Fibroblast of skin of left quadriceps (primary cell): Measurements from ENCODE around the gene RAB30.

Source experiments
- DNase-seq, 2 experiments: peaks; one replicate each; pipeline ENCODE4 v3.0.0-alpha.2; 2013; ENCODE audit warnings: low read depth in 2 of 2

Gene RAB30

DNA sequence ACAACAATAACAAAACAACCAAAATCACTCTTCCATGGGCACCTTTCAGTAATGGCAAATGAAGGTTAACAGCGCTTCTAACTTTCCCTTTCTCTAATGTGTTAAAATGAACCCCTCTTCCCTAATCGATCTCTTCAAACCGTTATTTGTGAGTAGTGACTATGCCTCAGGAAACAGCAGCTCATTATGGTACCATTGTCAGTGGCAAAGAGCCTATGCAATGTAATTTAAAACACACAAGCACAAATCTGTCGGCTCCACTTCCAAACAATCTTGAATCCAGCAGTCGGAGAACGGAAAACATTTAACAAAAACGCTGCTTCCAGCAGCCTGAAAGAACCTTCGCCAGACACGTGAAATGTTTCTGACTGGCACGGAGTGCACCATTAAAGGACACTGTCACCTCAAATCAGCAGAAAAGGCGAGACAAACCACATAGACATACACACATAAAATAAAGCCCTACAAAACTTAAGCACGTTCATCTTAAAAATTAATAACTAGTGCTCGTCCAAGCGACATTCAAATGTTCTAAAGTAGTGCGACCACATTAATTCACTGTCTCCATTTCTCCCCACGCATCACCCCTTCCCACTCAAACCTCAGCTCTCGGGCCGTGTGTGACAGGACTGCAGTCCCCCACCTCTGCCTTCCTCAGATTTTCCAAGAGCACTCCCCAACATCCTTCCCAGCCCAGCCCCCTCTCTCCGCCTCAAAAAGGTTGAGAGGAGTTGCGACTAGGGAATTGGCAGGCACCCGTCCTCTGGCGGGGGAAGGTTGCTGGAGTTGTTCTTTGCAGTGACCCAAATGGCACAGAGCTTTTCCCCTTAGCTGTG is 748 bp downstream of the RAB30 start:
- DNase-seq: no peak

DNA sequence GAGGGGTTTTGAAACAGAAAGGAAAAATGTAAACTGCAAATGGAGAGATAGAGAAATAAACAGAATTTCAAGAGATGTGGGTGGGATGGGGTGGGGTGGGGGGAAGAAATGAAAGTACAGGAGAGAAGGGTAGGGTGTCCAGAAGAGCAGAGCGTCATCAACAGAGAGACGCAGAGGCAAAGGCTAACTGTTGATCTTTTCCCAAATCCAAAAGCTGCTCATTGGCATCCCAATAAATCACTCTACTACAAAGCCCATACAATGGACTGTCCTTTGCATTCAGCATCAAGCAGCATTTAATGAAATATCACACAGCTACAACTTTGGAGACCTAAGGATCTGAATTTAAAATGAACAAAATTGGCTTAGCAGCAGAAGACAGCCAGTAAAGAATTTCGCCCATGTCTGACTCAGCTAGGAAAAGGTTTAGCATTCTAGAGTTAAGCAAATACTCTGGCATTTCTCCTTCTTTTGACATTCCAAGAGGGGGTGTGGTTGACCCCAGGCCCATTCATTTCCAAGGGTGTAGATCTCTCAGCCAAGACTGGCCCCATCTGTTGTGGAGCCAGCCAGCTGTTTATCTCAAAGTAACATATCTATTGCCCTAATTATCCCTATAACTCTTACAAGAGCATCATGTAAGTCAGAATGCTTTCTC is 1.5 kb downstream of the RAB30 start:
- peak in 1 of 2 experiments; percentile 39 for DNase-seq

DNA sequence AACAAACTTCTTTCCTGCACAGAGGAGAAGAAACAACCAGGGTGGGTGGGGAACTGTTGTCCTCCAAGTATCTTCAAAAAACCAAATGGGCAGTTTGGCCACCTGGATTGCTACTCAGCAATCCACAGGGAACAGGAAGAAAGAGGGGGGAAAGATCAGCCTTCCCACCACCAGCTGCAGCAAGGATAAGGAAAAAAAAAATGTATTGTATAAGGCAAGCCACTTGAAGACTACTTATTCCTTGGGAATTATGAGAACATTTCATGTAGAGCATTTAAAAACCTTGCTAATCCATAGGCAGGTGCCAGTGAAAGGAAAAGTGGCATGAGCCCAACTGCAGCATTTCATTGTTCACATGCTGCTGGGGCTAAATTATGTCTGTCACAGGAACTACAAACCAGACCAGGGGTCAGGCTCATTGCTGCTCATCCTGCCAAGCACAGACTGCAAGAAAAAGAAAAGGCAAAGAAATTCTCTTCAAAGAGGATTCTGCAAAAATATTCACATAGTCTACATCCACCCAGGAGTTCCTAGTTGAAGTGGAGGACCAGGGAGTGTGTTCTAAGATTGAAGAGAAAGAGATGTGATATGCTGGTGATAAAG is 2.2 kb downstream of the RAB30 start:
- DNase-seq: no peak

- DNase-seq: no peak
Measured at GRCh38 chr11:83068568-83068967, 3.1 kb downstream of the RAB30 start.

DNA sequence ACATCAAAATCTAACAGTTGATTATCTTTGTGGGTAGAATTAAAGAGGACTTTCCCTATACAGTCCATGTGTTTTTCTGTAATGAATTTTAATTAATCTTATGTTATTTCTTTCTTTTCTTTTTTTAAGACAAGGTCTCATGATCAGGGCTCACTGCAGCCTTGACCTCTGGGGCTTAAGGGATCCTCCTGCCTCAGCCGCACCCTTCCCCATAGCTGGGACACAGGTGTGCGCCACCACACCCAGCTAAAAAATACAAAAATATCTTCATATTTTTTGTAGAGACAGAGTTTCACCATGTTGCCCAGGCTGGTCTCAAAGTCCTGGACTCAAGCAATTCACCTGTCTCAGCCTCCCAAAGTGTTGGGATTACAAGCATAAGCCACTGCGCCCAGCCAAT is 7.7 kb downstream of the RAB30 start:
- no peak for DNase-seq

GRCh38 chr11:83063073-83063754 is 8.5 kb downstream of the RAB30 start:
- DNase-seq: peak in 1 of 2 experiments; percentile 52

- DNase-seq: no peak
Measured at GRCh38 chr11:83061883-83062282, 9.8 kb downstream of the RAB30 start.

- DNase-seq: no peak
Measured at GRCh38 chr11:83060965-83061364, 10.7 kb downstream of the RAB30 start.

DNA sequence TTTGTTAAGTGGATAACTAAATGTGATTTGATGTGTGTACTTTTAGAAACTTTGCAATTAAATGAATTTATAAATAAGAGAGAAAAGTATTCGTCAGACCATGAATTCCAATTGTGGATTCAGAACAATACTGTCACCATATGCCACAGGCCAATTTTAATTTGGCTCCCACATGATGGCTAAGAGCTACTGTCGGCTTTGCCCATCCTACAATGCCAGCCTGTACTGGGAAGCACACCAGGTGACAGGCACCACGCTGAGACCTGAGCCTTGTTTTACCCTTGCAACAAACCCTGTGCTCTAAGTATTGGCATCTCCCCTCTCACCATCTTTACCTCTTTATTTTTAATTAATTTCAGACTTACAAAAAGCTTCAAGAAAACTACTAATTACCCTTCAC is 14.0 kb downstream of the RAB30 start:
- DNase-seq: no peak

- no peak for DNase-seq
Measured at GRCh38 chr11:83056611-83057010, 15.1 kb downstream of the RAB30 start.

- no peak for DNase-seq
Measured at GRCh38 chr11:83056204-83056603, 15.5 kb downstream of the RAB30 start.

DNA sequence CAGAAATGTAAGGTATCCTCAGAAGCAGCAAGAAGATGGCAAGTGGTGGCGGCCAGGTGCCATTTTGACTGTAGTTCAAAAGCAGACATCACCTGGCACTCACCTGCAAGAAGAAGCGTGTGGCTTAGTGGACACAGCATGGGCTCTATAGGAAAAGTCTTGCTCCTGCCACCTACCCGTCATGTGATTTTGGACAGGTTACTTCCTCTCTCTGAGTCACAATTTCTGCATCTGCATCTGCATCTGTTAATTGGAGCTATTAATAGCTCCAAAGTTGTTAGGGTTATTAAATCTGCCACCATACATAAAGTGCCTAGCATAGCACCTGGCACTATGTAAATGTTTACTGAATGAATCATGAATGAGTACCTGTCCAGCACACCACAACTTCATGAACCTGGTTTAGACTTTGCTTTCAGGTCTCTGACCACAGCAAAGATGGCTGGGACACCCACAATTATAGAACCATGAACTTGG is 16.8 kb downstream of the RAB30 start:
- DNase-seq: no peak

DNA sequence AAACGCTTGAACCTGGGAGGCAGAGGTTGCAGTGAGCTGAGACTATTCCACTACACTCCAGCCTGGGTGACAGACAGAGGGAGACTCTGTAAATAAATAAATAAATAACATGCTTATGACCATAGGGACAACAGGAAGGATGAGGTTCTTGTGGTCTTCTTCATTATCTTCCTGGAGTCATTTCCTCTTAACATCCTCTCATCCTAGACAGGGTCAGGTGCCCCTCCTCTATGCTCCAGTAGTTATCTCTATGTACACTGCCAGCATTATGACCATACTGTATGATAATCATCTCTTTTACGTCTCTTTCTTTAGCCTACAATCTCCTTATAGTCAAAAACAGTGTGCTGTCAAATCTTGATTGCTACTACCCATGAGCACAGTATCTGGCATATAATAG is 17.7 kb downstream of the RAB30 start:
- no peak for DNase-seq

DNA sequence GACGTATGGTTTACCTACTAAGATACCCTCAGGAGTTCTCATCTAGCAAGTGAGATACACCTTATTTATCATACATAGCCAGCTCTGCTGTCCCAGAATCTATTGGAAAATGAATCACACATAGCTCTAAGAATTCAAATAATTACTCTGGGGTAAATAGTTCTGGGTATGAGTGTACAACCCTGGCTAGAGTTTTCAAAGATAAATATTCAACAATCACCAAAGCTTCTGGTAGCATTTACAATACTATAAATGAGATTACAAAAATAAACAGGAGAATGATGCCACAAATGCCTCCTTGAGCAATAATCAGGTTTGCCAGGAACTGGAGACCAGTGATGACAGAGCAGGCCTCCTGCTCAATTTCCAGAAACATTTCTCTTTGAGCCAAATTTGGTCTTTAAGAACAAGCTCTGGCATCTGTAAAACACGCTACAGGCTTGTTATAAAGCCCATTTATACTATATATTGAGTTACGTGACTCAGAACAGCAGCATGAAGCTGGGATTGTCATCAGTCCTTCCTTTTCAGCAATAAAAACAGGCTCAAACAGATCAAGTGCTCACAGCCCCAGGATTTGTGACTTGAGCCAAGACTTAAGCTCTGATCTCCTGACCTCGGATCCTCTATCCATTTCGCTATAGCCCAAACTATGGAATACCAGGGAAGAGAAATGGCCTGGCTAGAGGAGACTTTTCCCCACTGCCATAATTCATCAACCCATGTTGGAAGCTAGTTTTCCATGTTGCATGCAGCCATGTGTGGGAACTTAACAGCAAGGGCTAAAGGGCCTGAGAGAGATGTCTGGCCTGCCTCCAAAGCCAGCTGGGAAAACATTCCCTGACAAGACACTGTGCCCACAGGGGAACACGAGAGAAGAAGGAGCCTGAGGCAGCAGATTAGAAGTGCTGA is 19.7 kb downstream of the RAB30 start:
- DNase-seq: peak; percentile 98 to 99

DNA sequence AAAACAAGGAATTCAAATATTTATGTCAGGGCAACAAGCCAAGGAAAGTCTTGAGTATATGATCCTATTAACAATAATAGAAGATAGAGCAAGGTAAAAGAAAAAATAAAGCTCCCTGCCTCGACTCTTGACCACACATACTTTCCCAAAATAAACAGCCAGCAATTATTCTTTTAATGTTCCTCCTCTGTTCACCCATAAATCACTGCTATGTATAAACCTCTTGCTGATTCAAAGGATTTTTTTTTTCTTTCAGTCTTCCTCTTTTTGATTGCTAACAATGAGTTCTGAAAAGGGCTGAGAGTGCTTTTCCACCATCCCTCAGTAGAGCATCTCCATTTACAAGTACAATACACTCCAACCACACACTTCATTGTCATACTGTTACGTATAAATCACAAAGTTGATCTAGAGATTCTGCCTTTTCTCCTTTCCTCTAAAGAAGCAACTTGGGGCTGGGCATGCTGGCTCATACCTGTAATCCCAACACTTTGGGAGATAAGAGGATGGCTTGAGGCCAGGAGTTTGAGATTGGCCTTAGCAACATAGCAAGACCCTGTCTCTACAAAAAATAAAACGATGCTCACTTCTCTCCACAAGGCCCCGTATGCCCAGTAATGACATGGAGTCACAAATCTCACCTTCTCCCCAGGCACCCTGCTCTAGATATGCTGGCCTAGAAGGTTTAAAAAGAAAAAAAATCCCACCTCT is 24.0 kb downstream of the RAB30 start:
- no peak for DNase-seq

DNA sequence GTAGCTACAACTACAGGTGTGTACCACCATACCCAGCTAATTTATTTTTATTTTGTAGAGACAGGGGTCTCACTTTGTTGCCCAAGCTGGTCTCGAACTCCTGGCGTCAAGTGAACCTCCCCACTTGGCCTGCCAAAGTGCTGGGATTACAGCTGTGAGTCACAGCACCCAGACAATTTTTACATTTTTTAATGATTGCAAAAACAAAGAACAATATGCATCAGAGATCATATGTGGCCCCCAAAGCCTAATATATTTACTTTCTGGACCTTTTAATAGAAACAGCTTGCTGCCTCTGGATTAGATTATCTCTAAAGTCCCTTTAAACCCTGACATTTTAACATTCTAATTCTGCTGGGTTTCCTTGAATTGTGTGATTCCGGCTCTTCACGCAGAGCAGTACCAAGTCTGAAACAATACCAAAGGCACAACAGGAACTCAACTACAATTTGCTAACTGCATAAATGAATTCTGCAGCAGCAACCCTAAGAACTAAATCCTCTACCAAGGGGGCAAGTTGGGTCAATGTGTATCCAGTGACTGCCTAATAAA is 25.0 kb downstream of the RAB30 start:
- no peak for DNase-seq

GRCh38 chr11:83044958-83045712 is 26.6 kb downstream of the RAB30 start:
- no peak for DNase-seq

DNA sequence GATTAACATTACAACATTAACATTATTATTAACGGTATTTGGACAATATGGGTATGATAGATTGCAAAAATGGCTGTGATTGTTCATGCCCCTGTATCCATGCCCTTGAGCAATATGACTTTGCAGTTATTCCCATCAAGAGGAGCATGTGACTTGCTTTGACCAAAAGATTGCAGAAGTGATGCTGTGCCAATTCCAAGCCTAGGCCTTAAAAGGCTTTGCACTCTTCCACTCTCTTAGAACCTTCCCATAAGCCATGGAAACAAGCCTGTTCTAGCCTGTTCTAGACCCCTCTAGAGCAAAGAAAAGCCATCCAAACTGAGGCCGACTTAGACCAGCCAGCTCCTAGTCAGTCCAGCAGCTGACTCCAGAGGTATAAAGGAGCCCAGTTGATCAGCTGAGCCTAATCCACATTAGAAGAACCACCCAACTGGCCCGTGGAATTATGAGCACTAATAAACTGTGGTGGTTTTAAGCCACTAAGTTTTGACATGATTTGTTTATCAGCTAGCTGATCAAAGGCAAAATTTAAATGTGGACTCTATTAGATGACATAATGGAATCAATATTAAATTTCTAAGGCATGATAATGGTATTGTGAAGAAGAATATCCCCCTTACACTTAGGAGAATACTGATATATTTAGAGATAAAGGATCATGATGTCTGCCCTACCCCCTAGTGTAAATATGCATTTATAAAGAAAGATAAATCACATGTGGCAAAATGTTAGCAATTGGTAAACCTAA is 28.6 kb downstream of the RAB30 start:
- DNase-seq: no peak

DNA sequence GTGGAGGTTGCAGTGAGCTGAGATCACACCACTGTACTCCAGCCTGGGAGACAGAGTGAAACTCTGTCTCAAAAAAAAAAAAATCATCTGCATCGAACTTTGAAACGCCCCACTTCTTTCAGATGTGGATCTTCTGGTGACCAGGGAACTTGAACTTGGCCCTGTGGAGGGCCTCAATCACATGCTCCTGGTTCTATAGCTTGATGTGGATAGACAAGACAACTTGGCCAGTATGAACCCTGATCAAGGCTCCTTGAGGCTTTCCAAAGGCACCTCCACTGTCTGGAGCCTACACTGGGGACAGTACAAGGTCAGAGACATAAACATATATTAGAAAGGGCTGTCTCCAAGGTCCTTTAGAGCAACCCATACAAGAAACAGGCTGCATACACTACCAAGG is 30.6 kb downstream of the RAB30 start:
- DNase-seq: no peak
